Endodermal cell (in vitro differentiated cells): Measurements from ENCODE around the gene COL13A1. TPM values are rescaled to one million over a fixed set of nuclear protein-coding genes. Genes with fewer than 3 reads are reported as not detected.

Experiments used
- DNase-seq: peaks from one replicate; pipeline ENCODE4 v3.0.0-alpha.2; 2017
- H3K27ac ChIP-seq: 2 replicates; pipeline ENCODE4 v1.5.1; 2013; ENCODE audit warnings: mild to moderate bottlenecking, low read depth, low read length, moderate library complexity
- H3K27me3 ChIP-seq: 2 replicates; pipeline ENCODE4 v1.6.1; 2013; ENCODE audit warnings: mild to moderate bottlenecking, low read length, moderate library complexity; ENCODE audit not compliant: insufficient read depth, control insufficient read depth, poor library complexity, severe bottlenecking
- H3K36me3 ChIP-seq: 2 replicates; pipeline ENCODE4 v1.7.0; 2013; ENCODE audit warnings: mild to moderate bottlenecking, low read length, moderate library complexity; ENCODE audit not compliant: control insufficient read depth, insufficient read depth
- H3K4me1 ChIP-seq: one replicate; pipeline ENCODE4 v1.7.0; 2013; ENCODE audit warnings: low read length; ENCODE audit not compliant: control insufficient read depth, insufficient read depth
- H3K4me3 ChIP-seq: 2 replicates; pipeline ENCODE4 v1.5.1; 2013; ENCODE audit warnings: mild to moderate bottlenecking, low read length, moderate library complexity
- H3K9ac ChIP-seq: 2 replicates; pipeline ENCODE4 v1.6.1; 2013; ENCODE audit warnings: mild to moderate bottlenecking, low read length, moderate library complexity; ENCODE audit not compliant: poor library complexity, severe bottlenecking; ENCODE audit errors: extremely low read depth
- H3K9me3 ChIP-seq: 2 replicates; pipeline ENCODE4 v1.6.1; 2013; ENCODE audit warnings: mild to moderate bottlenecking, low read length, moderate library complexity; ENCODE audit not compliant: control insufficient read depth
- H3K27ac Mint-ChIP-seq: 2 replicates; pipeline ENCODE4 v1.8.0; 2020; ENCODE audit warnings: mixed read lengths
- H3K27me3 Mint-ChIP-seq: 2 replicates; pipeline ENCODE4 v1.8.0; 2021; ENCODE audit warnings: mild to moderate bottlenecking, mixed read lengths; ENCODE audit not compliant: insufficient read depth
- H3K36me3 Mint-ChIP-seq: 2 replicates; pipeline ENCODE4 v1.8.0; 2020; ENCODE audit warnings: low read depth, mixed read lengths
- H3K4me1 Mint-ChIP-seq: 2 replicates; pipeline ENCODE4 v1.8.0; 2020; ENCODE audit warnings: mixed read lengths
- H3K4me3 Mint-ChIP-seq: 2 replicates; pipeline ENCODE4 v1.8.0; 2020; ENCODE audit warnings: mild to moderate bottlenecking, moderate library complexity, mixed read lengths
- H3K9me3 Mint-ChIP-seq: 2 replicates; pipeline ENCODE4 v1.8.0; 2020; ENCODE audit warnings: mild to moderate bottlenecking, mixed read lengths
- CTCF ChIP-seq: fragments of 200-600 bp; sonication (generic); conservative IDR thresholded peaks from 2 replicates; pipeline ENCODE4 v1.5.0; 2021; ENCODE audit warnings: antibody characterized with exemption, mild to moderate bottlenecking
- WGBS, 2 experiments: methylation state at CpG; one replicate each; pipeline versions ENCODE4 v1.1.5 to v1.1.7; 2013; ENCODE audit warnings: missing lambda C conversion rate in 2 of 2, mixed read lengths in 1 of 2; ENCODE audit not compliant: insufficient coverage in 1 of 2, insufficient read length in 1 of 2; 5-methylcytosine and 5-hydroxymethylcytosine counted together
- total RNA-seq, 2 donors: library from RNA; stranded (reverse); fragmentation: NEBNext Ultra II Directional in 1 of 2; extraction: Animal tissue kit (Norgen Biotek cat#: 25700) in 1 of 2; gene quantifications; 2 replicates in 1 of 2; 3 replicates in 1 of 2; pipeline ENCODE4 v1.2.1, GENCODE V29; 2021

The COL13A1 gene
- total RNA-seq, 2 donors from 2014 or later, result 15.9 to 20.7 TPM

GRCh38 chr10:69791812-69792211 is 9.9 kb upstream of the COL13A1 start:
- no peak for TF ChIP-seq CTCF

GRCh38 chr10:69792341-69792740 is 9.4 kb upstream of the COL13A1 start:
- no peaks in the 10 kb centered on the region for H3K36me3 Mint-ChIP-seq
- H3K27me3 Mint-ChIP-seq, result peaks cover 21% of the 10 kb centered on the region
- peaks cover 4% of the 10 kb centered on the region for H3K4me1 Mint-ChIP-seq
- no peak for TF ChIP-seq CTCF
- Histone ChIP-seq H3K27ac (no peak overlapping the region), H3K4me1 (no peaks in the 10 kb centered on the region), H3K4me3 (no peak overlapping the region), H3K27me3 (no peaks in the 10 kb centered on the region), H3K9ac (no peak overlapping the region), H3K36me3 (no peaks in the 10 kb centered on the region), H3K9me3 (peaks cover 16% of the 10 kb centered on the region)
- no peak for DNase-seq
- no peak overlapping the region for H3K27ac Mint-ChIP-seq
- no peak overlapping the region for H3K4me3 Mint-ChIP-seq
- WGBS, 2 experiments, result 76 to 83% methylated on average over 1 of the region's 1 CpG
- peaks cover 9% of the 10 kb centered on the region for H3K9me3 Mint-ChIP-seq

More at GRCh38 chr10:69791812-69792211, 9.9 kb upstream of the COL13A1 start:
- no peak for DNase-seq
- Histone ChIP-seq H3K36me3 (no peaks in the 10 kb centered on the region), H3K27me3 (no peaks in the 10 kb centered on the region), H3K27ac (no peak overlapping the region), H3K9ac (no peak overlapping the region), H3K4me1 (no peaks in the 10 kb centered on the region), H3K4me3 (no peak overlapping the region), H3K9me3 (peaks cover 16% of the 10 kb centered on the region)
- Mint-ChIP-seq H3K4me3 (no peak overlapping the region), H3K27me3 (peaks cover 19% of the 10 kb centered on the region), H3K4me1 (peaks cover 4% of the 10 kb centered on the region), H3K9me3 (peaks cover 9% of the 10 kb centered on the region), H3K27ac (no peak overlapping the region), H3K36me3 (no peaks in the 10 kb centered on the region)
- 98 to 100% methylated on average over 1 to 5 of the region's 5 CpGs for WGBS, 2 experiments

GRCh38 chr10:69794673-69795072 is 7.0 kb upstream of the COL13A1 start:
- no peaks in the 10 kb centered on the region for H3K27me3 ChIP-seq
- TF ChIP-seq CTCF, result no peak
- peaks cover 35% of the 10 kb centered on the region for H3K27me3 Mint-ChIP-seq
- H3K4me1 Mint-ChIP-seq, result peaks cover 4% of the 10 kb centered on the region
- H3K9me3 ChIP-seq, result peaks cover 16% of the 10 kb centered on the region
- no peak overlapping the region for H3K4me3 Mint-ChIP-seq
- no peak overlapping the region for H3K27ac ChIP-seq
- no peak for DNase-seq
- 88 to 100% methylated on average over 1 of the region's 1 CpG for WGBS, 2 experiments
- H3K36me3 ChIP-seq, result no peaks in the 10 kb centered on the region
- H3K27ac Mint-ChIP-seq, result no peak overlapping the region
- H3K36me3 Mint-ChIP-seq, result no peaks in the 10 kb centered on the region
- H3K9me3 Mint-ChIP-seq, result peaks cover 9% of the 10 kb centered on the region
- H3K9ac ChIP-seq, result no peak overlapping the region
- H3K4me1 ChIP-seq, result no peaks in the 10 kb centered on the region
- no peak overlapping the region for H3K4me3 ChIP-seq
